ENCODE results near the gene VWF.

VWF gene

DNA sequence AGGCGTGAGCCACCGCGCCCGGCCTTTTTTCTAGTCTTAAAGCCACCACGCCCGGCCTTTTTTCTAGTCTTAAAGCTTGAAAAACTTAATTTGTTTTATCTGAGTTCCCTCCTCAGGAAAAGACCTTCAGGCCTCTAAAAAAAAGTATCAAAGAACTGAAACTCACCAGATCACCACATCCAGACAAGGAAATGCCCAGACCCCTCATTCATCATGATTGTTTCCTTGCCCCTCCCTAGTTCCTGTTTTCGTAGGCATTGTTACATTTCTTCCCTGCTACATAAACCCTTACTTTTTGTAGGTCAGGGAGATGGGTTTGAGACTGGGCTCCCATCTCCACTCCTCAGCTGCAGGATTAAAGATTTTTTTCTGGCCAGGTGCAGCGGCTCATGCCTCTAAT, 21.1 kb upstream of the VWF start:
- peak; percentile 50 to 69 (median 60) for DNase-seq

DNA sequence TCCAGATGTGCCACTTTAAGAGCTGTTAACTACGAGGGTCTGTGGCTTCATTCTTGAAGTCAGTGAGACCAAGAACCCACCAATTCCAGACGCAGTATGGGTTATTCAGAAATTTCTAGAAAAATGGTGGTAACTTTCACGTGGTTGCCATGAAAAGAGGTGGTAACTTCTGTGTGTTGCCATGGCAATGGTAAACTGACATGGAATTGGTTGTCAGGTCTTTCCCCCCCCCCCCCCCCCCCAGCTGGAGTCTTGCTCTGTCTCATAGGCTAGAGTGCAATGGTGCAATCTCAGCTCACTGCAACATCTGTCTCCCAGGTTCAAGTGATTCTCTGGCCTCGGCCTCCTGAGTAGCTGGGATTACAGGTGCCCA, 18.8 kb upstream of the VWF start:
- peak in 1 of 4 experiments; percentile 14 for DNase-seq

DNA sequence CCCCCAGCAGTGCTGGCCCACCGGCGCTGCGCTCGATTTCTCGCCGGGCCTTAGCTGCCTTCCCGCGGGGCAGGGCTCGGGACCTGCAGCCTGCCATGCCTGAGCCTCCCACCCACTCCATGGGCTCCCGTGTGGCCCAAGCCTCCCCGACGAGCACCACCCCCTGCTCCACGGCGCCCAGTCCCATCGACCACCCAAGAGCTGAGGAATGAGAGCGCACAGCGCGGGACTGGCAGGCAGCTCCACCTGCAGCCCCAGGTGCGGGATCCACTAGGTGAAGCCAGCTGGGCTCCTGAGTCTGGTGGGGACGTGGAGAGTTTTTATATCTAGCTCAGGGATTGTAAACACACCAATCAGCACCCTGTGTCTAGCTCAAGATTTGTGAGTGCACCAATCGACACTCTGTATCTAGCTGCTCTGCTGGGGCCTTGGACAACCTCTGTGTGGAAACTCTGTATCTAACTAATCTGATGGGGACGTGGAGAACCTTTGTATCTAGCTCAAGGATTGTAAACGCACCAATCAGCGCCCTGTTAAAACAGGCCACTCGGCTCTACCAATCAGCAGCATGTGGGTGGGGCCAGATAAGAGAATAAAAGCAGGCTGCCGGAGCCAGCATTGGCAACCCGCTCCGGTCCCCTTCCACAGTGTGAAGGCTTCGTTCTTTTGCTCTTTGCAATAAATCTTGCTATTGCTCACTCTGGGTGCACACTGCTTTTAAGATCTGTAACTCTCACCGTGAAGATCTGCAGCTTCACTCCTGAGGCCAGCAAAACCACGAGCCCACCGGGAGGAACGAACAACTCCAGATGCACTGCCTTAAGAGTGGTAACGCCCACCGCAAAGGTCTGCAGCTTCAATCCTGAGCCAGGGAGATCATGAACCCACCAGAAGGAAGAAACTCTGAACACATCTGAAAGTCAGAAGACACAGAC, 18.2 kb upstream of the VWF start:
- DNase-seq: peak in 3 of 4 experiments; percentile 6 to 31 (median 9)

DNA sequence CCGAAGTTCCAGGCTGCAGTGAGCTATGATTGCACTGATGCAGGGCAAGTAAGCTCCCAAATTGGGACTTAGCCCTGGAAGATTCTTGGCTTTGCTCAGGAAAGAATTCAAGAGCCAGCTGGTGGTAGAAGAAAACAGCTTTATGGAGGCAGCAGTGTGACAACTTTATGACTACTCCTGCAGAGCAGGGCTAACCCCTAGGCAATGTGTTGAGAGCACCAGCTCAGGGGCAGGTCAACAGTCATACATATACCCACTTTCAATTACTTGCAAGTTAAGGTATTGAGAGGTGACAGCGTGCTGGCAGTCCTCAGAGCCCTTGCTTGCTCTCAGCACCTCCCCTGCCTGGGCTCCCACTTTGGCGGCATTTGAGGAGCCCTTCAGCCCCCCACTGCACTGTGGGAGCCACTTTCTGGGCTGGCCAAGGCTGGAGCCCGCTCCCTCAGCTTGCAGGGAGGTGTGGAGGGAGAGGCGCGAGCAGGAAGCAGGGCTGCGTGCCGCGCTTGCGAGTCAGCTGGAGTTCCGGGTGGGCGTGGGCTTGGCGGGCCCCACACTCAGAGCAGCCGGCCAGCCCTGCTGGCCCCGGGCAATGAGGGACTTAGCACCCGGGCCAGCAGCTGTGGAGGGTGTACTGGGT, 17.4 kb upstream of the VWF start:
- peak in 3 of 4 experiments; percentile 26 to 34 (median 28) for DNase-seq

DNA sequence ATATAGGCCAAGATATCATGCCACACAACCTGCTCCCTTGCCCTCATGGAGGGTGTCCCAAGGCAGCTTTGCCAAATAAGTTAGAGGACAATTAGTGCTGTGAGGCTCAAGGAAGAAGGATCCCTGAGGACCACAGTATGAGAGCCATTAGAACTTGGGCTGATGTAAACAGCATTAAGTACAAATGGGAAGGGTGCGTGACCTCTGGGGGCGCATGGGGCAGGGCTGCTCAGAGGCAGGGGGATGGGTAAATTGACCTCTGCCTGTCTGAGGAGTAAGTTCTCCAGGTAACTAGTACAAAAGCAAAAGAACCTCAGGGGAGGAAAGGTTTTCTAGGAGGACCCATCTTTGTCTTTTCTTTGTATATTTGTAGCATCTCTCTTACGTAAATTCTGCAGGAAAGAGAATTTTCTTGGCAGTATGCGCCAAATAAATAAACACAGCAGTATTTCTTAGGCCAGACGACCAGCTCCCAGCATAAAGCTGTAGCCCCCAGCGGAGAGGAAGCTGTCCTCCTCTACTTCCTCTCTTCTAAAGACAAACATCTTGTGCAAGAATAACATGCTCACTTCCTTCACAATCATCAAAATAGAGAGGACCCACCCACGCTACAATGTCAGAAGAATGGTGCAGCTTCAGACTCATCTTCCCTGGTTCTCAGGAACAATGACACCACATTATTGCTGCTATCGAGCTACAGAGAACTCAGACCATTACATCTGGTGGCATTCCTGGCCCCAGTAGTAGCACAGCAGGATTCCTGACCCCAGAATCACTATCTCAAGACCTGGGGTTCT, 16.4 kb upstream of the VWF start:
- peak; percentile 89 to 99 (median 96) for DNase-seq

DNA sequence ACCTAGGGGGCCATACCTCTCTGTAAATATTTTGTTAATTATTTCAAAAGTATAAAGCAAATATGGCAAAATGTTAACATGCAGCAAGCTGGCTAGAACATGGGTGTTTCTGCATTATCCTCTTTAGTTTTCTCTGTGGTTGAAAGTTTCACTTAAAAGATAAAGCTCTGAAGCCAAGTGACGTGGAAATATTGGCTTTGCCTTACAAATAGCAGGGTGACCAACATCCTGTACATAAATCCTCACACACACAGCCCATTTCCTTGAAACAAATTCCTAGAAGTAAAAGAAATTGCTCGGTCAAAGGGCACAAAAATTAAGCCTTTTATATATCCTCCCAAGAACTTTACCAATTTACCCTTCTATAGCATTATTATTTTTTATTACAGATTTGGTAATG, 10.6 kb upstream of the VWF start:
- DNase-seq: peak in 2 of 4 experiments; percentile 9 to 45

DNA sequence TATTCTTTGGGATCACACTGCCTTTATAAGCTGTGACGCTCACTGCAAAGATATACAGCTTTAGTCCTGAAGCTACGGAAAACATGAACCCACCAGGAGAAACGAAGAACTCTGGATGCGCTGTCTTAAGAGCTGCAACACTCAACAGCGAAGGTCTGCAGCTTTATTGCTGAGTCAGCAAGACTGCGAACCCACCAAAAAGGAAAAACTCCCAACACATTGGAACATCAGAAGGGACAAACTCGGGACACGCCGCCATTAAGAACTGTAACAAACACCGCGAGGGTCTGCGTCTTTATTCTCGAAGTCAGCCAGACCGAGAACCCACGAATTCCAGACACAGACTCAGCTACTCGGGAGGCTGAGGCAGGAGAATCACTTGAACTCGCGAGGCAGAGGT, 9.2 kb upstream of the VWF start:
- no peak for DNase-seq

DNA sequence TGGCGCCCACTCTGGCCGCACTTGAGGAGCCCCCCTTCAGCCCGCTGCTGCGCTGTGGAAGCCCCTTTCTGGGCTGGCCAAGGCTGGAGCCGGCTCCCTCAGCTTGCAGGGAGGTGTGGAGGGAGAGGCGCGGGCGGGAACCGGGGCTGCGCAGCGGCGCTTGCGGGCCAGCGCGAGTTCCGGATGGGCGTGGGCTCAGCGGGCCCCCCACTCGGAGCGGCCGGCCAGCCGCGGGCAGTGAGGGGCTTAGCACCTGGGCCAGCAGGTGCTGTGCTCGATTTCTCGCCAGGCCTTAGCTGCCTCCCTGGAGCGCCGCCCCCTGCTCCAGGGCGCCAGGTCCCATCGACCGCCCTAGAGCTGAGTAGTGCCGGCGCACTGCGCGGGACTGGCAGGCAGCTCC, 8.0 kb upstream of the VWF start:
- no peak for DNase-seq

DNA sequence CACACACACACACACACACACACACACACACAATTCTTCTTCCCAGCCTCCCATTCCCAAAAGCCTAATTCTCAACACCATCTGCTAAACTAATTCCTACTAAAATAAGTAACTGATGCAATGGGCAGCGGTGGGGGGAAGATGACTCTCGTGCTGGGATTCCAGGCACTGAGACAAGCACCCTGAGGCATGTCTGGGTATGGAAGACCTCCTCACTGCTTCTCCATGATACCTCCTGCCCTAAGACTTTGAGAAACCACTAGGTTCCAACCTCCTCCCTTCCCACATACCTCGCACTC, 789 bp upstream of the VWF start:
- no peak for DNase-seq

DNA sequence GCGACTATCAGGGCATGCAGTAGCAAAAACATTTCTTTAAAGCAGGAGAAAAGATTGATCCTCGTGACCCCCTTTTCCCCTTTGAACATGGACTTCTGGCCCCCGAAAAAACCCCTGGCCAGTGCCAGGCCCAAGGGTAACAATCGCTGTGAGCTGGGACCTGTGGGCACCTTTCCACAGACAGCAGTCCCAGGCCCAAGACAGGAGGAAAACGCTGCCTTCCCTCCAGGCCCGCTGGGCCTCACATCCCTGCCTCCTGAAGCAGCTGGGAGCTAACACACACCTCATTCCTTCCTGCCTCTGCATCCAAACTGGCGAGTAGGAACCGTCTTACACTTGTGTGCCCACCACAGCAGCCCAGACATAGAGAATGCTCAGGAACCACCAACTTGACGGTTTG, 1.2 kb downstream of the VWF start:
- no peak for DNase-seq

DNA sequence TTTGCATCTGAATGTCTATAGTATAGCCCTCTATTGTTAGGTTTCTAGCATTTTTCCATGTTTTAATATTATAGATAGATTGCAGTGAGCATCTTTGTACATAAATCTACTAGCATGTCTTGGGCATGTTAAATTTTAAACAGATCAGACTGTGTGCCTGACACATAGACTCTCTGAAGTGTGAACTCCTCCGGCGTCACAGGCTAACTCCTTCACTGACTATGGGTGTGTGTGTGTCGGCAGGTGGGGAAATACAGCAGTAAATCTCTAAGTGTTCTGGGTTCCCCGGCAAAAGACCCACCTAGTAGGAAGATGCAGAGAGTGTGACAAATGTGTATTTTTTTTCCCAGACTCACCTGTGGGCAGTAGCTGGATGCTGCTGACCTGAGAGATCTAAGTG, 2.3 kb downstream of the VWF start:
- no peak for DNase-seq

DNA sequence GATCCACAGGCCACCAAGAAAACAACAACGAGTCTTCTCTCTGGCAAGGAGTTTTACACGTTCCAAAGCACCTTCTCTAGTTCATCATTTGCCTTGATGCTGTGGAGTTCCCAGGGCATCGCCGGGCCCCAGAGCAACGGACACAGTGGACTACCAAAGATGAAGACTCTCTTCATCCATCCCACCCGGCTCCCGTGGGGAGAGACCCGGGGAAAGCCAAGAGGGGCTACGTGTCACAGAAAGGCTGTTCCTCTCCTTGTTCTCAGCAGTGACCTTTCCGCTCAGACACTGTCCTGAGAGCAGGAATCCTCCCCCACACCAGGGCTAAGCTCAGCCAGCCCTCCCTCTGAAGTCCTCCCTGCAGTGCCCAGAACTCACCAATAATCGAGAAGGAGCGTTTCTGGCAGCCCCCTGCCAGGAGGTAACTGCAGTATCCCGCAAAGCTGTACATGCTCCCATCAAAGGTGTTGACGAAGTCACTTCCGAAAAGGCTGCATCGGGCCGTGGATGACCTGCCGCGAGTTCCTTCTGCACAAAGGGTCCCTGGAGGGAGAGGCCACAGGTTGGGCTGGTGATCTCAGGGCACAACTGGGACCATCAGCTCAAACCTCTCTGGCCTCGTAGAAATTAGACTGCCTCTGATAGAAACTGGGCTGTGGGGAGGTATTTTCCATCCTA, 3.5 kb downstream of the VWF start:
- DNase-seq: no peak

DNA sequence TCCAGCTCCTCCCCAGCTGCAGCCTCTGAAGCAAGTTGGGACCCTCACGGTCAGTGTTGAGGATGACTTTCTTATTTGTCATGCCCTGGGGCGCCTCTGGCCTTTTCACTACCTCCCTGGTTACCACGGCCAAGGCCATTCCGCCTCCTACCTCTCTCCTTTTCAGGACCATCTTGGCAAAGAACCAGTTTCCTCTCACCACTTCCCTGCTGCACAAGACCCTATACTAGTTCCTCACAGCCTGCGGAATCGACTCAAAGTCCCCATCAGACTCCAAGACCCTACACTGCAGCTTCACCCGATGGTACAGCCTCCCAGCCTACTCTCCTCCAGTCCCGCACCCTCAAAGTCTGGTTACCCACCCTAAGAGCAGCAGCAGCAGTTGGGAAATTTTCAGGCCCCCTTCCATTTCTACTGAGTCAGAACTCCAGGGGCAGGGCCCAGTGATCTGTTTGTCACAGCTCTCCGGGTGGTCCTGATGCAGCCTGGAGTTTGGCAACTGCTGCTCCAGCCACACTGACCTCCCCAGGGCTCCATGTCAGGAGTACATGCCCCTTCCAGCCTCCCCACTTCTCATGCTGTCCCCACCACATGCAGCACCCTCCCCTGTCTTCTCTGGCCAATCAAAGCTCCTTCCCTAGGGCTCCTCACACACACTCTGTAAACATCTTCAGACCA, 5.4 kb downstream of the VWF start:
- peak in 2 of 4 experiments; percentile 24 to 37 for DNase-seq

DNA sequence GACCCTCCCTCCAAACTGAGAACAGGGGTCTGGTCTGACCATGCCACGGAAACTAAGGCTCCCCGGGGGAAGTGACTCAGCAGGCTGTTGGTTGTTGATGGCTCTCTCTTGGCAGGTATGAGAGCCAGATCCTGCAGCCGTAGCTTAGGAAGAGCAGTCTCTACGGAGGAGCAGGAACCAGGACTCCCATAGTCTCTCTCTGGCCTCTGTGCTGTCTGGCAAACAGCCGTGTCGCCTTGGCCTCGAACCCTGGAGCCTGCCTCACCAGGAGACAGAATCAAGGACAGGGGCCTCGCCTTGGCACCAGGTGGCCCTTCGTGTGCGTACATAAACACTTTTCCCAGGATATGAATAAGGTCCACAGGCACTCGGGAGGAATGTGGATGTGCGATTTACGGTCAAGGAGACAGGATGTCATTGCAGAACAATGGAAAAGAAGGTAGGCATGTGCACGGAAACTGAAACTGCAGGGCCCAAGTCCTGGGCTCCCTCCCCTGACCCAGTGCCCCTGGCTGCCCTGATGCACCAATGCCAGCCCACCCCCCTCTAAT, 7.9 kb downstream of the VWF start:
- DNase-seq: no peak

DNA sequence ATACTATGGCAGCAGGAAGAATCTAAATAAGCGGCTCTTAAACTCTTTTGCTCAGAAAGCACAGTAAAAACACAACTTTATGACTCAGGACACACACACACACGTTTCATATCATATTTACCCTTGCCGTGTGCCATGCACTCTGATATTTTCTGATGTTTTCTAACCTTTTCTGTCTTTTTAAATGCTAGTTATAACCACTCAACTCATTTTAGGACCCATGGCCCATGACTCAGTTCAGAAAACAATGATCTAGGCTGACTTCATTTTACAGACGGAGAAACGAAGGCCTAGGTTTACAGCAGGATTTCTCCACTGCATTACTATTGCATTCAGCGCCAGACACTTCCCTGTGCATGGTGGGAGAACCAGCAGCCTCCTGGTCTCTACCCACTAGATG, 9.1 kb downstream of the VWF start:
- DNase-seq: no peak

DNA sequence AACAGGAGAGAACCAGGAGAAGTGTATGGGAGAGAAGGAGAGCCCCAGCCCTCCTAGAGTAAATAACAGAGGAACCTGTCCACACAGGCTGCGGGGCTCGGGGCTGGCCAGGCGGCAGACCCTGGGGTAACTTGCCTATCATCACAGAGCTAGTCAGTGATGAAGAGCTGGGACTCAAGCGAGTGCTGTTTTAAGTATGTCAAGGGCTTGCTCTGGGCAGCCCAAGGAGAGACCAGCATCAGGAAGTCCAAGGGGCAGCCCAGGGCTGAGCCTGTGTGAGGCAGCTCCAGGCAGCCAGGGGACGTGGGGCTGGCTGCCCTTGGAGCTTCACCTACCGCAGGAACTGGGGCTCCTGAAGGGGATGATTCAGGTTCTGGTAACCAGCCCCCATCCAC, 10.0 kb downstream of the VWF start:
- DNase-seq: no peak

DNA sequence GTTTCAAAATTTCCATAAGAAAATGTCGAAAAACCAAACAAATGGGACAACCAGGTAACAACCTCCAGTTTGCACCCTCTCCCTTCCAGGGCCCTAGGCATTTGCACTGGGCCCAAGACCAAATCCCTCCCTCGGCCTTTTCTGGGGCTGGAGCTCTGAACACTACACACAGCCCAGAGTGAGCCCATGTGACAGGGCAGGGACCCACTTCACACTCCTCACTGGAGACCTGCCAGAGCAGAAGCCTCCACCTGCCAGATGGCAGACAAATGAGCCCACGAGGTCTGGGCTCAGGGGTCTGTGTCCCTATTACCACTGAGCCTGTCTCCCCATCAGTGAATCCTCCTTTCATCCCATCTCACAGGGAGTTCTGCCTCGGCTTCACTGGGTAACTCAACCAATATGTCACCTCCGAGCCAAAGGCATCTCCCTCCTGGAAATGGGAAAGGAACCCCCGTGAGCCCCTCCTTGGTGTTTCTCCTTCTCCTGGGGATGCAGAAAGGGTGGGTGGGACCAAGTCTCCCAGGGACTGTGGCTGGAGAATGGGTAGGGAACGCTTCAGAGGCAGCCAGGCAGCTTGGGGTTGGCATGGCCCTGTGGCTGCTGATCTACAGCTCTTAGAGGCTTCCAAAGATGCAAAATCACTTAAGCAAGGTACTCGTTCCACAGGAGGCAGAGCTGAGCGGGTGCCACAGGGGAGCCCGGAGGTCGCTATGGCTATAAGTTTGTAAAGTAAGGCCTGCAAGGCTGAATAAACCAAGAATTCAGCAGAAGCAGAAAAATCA, 10.6 kb downstream of the VWF start:
- no peak for DNase-seq

DNA sequence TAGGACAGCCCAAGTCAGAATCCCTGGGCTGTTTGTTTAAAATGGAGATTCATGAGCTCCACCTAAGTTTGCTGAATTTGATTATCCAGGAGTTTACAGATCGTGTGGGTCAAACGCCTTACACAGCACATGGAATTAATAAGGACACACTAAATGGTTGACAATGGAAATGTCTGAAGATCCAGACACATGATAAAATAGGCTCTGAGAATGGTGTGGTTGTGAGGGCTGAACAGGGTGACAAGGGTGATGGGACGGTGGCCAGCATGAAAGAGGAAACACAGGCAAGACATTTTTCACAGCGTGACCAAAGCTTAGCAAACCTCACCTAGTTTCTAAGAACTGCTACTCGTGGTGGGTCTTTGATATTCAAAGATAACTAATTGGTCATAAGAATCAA, 12.5 kb downstream of the VWF start:
- DNase-seq: peak; percentile 19 to 39 (median 28)

DNA sequence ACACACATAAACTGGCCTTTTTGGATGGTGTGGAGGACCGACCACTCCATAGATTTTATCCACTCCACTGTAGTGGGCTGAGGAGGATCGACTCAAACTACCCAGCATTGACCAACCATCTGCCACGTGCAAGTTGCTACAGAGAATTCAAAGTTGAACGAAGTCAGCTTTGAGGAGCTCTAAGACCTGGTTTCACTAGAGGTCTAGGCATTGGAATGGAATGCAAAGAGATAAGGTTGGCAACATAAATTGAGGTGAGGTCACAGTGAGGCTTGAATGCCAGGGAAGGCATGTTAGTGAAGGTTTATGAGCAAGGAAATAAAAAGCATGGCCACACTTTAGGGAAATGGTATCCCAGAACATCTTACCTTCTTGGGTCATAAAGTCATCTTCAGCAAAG, 14.5 kb downstream of the VWF start:
- DNase-seq: no peak

DNA sequence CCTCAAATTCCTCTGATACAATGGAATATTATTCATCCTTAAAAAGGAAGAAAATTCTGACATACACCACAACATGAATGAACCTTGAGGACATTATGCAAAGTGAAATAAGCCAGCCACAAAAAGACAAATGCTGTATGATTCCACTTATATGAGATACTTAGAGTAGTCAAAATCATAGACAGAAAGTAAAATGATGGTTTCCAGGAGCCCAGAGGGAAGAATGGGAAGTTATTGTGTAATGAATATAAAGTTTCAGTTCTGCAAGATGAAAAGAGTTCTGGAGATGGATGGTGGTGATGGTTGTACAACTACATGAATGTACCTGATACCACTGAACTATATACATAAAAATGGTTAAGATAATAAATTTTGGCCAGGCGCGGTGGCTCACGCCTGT, 18.3 kb downstream of the VWF start:
- DNase-seq: peak in 2 of 4 experiments; percentile 54 to 64

DNA sequence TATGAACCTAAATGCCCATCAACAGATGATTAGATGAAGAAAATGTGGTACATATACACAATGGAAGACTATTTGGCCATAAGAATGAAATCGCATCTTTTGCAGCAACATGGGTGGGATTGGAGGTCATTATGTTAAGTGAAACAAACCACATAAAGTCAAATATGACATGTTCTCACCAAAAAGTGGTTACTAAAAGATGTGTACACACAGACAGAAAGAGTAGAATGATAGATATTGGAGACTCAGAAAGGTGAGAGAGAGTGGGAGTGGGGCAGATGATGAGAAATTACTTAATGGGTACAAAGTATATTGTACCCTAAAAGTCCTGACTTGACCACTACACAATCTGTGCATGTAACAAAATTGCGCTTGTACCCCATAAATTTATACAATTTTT, 19.6 kb downstream of the VWF start:
- no peak for DNase-seq

All from suppressor macrophage (primary cell).